Left hindlimb (tissue), 1 donor: Measurements from ENCODE around the gene OR10K2.
"Not testable (repeated sequence)": the region's sequence is repeated elsewhere in the genome, so short reads cannot be mapped to it uniquely, and the experiment has no call there.

Source experiments
- DNase-seq: peaks from one replicate; pipeline ENCODE4 v3.0.0-alpha.2; 2018

OR10K2 gene, protein sequence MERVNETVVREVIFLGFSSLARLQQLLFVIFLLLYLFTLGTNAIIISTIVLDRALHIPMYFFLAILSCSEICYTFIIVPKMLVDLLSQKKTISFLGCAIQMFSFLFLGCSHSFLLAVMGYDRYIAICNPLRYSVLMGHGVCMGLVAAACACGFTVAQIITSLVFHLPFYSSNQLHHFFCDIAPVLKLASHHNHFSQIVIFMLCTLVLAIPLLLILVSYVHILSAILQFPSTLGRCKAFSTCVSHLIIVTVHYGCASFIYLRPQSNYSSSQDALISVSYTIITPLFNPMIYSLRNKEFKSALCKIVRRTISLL

DNA sequence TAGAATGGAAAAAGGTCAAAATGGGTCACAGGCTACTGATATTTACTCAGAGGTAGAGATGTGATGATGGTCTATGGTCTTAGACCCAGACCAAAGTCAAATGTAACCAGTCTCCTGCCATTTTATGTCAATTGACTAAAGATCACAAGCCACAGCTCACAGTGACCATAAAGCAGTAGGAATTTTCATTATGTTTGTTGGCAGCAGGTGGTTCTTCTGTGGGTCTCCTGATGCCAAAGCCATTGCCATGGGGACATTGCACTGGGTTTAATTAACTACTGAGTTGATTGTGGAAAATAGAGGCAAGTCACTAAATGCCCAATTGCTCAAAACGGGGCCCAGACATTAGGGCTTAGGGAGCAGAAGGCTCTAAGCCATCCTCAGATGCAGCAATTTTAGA, at the start of gene OR10K2:
TSS of gene OR10K2 (minus strand) at position 101 of the 400 bp plus-strand sequence. CDS start 5,371 bp downstream, outside the sequence.
- no peak for DNase-seq

DNA sequence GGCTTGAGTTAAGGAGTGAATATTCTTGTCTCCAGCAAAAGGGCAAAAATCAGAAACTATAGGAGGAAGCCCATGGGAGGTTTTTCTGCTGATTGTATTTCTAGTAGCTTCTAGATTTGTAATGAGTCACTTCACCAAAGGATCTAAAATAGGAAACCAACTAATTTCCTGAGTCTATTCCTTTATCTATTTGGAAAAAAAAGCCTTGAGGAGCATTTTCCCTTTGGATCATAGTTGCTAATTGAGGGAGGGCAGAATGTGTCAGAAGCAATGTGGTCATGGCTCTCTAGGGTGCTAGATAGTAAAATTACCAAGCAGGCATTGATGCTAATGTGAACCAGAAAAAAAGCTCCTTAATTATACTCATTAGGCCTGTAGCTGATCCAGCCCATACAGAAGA, 45.9 kb upstream of the OR10K2 start, which contains the start of gene OR10R2:
TSS of gene OR10R2 (plus strand) at position 301 of the 400 bp plus-strand sequence. CDS start 106 bp downstream, outside the sequence.
- DNase-seq = no peak

DNA sequence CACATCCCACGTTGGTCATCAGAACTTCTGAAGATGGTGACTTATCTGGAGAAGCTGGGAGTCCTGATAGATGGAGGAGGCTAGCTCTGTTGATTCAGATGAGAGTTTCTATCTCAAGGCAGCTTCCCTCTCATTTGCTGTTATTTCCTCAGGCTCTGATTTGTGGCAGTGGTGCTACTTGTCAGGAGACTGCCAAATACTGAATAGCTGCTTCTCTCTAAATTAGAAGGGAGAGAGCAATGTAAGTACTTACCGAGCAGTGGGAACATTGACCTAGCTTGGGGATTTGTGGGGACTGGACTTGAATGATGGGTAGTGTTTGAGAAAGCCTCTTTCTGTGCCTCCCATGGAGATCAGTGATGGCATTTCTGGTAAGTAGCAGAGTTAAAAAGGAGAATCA, 35.5 kb upstream of the OR10K2 start, which contains the start of gene OR10K1:
TSS of gene OR10K1 (plus strand) at position 301 of the 400 bp plus-strand sequence. CDS start 3,728 bp downstream, outside the sequence.
- no peak for DNase-seq

DNA sequence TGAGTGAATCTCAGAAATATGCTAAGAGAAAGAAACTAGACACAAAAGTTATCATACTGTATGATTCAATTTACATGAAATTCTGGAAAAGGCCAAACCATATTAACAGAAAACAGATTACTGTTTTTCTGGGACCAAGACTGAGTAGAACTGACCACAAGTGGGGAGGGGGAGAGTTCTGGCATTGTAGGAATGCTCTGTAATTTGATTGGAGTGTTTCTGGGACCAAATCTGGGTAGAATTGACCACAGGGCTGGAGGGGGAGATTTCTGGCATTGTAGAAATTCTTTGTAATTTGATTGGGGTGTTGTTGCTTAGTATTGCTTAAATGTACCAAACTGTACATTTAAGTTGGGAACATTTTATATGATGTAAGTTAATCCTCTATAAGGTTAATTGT, 32.2 kb upstream of the OR10K2 start:
- DNase-seq = no peak

DNA sequence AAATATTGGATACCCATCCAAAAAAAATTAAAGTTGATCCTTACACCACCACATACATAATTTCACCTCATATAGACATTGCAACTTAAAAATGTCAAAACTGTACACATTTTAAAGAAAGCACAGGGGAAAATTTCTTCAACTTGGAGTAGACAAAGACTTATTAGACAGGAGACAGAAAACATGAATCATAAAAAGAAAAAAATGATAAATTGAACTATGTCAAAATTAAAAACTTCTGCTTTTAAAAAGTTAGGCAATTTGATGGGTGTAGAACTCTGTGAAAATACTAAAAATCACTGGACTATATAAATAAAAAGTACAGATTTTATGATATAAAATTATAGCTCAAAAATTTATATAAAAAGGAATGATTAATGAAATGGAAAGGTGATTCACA, 31.2 kb upstream of the OR10K2 start:
- no peak for DNase-seq

DNA sequence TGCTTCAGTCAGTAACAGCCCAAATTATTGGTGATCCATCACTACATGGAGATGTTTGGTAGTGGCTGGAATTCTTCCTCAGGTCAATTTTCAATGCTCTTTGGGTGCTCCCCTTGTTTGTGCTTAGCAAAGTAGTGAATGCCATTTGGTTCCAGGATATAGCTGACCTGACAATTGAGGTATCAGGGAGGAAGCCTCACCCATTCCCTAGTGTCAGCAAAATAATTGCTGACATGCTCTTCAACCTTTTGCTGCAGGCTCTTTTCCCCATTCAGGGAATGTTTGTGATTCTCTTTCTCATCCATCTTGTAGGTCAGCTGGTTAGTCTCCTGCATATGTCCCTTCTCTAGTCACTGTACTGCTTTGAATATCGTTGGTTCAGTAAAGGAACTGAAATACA, 28.5 kb upstream of the OR10K2 start:
- no peak for DNase-seq

DNA sequence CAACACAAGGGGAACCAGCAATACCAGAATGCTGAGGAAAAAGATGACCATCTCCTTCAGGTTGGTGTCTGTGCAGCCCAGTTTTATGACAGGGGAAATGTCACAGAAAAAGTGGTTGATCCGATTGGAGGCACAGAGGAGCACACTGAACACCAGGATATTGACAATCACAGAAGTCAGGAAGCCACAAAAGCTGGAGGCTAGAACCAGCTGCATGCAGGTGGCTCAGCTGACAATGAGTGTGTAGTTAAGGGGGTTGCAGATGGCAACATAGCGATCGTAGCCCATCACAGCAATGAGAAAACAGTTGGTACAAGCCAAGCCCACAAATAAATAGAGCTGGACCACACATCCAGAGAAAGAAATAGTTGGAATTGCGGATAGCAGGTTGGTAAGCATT, 19.3 kb upstream of the OR10K2 start:
- DNase-seq = no peak

DNA sequence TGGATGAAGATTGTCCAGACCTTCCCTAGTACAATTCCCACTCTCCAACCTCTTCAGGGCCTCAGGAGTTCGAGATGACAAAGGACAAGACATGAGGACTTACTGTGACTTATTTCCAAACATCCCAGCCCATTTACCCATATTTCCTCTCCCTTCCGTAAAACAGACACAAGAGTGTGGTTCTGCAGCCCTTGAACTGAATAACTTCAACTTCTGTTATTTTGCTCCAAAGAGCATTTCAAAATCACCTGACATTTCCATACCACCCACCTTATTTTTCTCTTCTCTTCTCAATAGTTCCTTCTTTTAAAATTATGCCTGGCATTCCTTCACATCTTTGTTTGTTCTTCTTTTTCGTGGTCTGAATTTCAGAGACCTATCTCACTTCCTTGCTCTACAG, 8.7 kb upstream of the OR10K2 start:
- DNase-seq = no peak

DNA sequence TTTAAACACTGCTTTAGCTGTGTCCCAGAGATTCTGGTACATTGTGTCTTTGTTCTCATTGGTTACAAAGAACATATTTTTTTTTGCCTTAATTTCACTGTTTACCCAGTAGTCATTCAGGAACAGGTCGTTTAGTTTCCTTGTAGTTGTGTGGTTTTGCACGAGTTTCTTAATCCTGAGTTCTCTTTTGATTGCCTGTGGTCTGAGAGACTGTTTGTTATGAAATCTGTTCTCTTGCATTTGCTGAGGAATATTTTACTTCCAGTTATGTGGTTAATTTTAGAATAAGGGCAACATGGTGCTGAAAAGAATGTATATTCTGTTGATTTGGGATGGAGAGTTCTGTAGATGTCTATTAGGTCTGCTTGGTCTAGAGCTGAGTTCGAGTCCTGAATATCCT, 4.1 kb upstream of the OR10K2 start:
- DNase-seq = not testable (repeated sequence)

DNA sequence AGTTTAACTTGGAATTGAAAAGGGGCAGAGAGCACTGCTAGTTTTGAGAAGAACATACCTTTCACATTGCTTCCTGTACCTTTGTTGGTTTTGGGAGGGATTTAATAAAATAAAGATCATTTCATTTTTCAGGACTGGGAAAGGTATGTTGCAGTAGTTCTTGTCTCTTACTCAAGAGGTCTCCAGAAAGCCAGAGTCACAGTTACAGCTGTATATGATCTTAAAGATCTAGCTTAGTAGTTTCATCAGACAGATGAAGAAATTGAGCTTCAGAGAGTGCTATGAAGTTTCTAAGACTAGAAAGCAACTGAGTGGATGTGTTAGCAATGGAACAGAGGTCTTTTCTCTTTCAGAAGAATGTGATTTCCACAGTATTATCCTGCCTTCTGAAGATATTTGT, 1.0 kb downstream of the OR10K2 start:
- no peak for DNase-seq

DNA sequence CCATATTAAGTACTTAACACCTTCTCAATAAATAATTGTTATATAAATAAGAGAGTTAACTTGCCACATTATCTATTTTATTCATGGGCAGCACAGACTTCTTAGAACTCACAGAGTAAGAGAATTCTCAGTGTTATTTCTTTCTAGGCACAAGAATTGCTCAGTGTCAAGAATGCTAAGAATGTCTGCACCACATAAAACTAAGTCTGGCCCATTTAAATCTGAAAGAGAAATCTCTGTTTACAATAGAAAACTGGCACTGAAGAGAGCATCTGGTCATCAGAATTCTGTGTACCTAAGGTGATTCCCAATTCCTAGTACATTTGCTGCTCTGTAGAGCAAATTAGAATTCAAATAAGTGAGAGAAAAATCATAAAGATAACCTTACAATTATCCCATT, 3.8 kb downstream of the OR10K2 start:
- no peak for DNase-seq

DNA sequence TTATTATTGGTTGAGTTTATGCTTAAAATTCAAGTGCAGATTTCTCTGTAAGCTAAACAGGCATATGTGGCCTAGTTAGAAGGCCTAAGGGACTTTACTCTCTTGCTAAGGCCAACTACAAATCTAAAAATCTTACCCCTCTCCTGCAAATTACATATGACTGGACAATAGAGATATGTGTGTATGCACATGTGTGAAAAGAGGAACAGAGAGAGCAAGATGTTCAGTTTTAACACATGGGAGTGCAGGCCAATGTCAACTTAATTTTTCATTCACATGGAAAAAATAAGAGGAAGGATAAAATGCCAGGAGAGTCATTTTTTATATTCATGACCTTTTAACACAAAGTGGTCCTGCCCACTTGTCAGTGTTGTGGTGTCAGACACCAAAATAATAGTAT, 8.5 kb downstream of the OR10K2 start:
- no peak for DNase-seq

DNA sequence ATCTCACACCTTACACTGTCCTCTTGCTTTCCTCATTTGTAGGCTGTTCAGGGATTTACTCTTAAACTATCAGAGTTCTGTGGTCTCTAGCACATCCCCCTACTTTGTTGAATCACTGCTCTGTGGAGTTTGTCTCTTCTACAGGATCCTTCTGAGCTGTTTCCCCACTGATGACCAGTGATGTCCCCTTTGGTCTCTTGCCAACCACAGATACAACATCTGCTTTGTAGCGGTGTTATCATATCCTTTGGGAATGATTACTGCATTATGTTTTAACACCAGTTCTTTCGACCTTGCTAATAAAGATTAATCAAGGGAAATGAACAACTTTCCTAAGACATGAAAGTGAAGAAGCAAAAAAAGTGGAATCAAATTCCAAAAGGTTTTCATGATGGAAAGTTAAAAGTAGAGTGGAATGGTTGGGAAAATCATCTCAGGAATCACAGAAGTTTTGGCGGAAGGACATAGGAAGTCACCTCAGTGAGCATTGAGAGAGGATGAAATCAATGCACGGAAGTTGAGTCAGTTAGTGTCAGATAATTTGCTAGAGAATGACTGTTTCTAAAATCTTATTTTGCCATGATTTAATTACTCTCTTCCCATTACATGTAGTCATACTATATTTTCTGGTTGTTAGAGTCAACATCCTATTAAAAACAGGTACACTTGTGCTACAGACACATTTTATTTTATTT, 11.2 kb downstream of the OR10K2 start:
- DNase-seq = no peak

DNA sequence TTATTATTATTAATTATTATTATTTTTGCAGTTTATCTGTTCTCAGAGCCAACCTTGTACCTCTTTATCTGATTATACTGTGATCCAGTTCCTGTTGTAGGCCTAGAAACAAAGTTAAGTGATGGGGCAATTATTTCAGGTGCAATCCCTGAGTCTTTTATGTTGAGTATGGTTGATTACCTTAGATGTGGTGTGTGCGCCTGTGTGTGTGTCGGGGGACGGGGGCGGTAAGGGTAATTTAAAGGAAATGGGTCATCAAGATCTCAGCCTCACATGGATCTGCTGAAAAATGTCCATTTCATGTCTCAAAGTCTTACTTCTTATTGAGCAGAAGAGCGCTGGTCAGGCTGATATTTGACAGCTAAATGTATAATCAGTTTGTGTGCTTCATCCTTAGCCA, 18.9 kb downstream of the OR10K2 start:
- no peak for DNase-seq

DNA sequence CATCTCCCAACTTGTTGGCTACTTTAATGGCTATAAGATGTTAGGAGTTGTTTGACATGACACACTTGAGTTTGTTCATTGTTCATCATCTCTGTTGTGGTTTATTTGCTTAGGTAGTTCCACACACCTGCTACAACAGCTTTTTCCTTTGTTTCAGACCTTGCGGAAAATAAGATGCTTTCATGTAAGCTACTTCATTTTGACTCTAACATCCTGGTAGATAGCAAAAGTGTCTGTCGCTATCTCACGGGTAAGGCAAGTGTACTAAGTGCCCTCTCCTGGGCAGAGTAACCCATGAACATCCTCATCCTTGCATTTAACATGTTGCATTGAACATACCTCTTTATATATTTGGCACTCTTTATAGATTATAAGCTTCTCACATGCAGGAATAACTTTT, 25.2 kb downstream of the OR10K2 start:
- DNase-seq = no peak

DNA sequence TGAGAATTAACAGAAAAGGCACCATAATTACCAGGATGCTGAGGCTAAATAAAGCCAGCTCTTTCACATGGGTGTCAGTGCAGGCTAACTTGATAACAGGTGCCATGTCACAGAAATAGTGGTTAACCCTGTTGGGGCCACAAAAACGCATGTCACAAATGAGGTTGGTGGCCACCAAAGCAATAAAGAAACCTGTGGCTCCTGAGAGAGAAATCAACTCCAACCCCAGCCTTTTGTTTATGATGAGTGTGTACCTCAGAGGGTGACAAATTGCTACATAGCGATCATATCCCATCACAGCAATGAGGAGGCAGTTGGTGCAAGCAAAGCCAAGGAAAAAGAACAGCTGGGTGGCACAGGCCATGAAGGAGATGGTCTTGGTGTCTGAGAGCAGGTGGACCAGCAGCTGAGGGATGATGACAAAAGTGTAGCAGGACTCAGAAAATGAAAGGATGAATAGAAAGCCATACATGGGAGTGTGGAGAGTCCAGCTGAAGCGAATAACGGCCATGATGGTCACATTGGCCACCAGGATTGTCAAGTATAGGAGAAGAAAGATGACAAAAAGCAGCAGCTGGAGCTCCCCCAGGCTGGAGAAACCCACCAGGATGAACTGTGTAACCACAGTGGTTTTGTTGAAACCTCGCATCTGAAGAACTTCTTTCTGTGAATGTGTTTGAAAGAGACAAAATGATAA, 27.1 kb downstream of the OR10K2 start, which contains the start of gene OR10T2:
TSS of gene OR10T2 (minus strand) at position 649 of the 697 bp plus-strand sequence. CDS start at position 649, 0 bp downstream.
- DNase-seq = no peak

DNA sequence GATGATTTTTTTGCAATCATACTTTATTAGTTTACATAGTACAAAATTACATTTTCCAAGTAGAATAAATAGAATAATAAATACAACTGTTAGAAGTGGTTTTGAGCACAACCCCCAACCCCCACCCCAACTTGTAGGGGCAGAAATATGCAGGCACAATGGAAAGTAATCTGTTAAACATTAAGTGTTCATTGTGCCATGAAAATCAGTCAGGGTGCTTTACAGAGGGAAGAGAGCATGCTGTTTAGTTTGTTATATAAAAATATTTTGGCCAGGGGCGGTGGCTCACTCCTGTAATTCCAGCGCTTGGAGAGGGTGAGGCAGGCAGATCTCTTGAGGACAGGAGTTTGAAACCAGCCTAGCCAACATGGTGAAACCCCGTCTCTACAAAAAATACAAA, 29.4 kb downstream of the OR10K2 start:
- DNase-seq = no peak

DNA sequence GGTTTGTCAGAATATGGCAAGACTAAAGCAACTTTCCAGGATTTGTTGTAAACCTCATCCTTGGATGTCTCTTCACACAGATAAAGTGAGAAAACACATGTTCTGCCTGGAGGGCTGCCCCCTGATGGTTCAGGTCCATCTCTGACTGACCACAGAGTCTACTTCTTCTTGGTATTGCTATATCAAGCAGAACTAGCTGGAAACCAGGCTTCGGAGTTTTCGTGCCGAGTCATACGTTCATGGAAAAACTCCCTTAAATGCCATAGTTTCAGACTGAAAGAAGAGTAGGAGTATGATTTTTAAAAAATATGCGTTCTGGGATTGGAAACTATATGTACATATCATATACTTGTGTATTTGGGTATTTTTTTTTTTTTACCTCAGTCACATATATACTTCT, 32.6 kb downstream of the OR10K2 start:
- no peak for DNase-seq

DNA sequence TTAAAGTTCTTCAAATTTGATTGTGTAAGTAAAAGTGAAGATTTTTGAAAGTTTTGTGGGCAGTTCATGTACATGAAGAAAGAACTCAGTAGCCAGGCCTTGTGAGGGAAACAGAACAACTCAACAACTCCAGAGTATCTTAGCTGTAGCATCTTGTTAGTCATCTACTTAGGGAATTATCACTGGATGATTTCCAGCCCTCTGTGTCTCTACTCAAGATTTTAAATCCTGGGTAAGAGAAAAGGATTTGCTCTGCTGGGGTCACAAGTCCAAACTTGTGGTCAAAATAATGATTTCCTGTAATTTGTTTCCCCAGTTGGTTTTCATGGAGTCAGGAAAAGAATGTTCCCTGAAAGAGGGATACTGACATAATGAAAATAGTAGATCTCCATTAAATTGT, 34.9 kb downstream of the OR10K2 start:
- no peak for DNase-seq

DNA sequence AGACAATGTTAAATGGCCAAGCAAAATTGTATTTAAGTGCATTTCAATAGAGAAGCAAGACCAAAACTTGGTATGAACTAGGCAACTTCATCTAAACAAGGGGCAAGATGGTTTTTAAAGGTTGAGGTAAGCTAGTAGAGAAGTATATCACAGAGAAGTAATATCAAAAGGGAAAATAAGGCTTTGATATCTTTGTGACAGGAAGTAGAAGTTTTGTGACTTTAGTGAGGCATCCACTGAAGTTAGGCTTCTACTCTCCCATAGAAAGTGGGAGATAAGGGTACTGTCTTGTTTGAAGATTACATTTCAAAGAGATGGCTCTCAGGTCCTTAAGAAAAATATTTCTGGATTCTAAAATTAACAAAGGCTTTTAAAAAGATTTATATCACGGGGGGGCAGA, 35.7 kb downstream of the OR10K2 start:
- DNase-seq = no peak

DNA sequence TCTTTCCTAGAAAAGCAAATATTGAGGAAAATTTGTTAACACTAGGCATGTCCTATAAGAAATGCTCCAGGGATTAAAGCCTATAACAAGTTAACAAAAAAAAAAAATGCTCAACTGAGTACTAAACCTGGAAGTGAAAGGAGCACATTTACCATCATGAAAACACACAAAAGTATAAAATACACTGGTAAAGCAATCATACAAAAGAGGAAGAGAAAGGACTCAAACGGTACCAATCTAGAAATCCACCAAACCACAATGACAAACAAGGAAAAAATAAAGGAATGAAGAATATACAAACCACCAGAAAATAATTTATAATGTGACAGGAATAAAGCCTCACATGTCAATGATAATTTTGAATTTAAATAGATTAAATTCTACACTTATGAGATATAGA, 51.2 kb downstream of the OR10K2 start:
- DNase-seq = no peak

DNA sequence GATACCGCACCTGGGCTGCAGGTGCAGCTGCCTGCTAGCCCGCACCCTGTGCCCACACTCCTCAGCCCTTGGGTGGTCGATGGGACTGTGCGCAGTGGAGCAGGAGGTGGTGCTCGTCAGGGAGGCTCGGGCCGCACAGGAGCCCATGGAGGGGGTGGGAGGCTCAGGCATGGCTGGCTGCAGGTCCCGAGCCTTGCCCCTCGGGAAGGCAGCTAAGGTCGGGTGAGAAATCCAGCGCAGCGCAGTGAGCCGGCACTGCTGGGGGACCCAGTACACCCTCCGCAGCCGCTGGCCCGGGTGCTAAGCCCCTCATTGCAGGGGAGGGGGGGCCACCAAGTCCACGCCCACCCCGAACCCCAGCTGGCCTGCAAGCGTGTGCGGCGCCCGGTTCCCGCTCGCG, 51.9 kb downstream of the OR10K2 start:
- DNase-seq = not testable (repeated sequence)

DNA sequence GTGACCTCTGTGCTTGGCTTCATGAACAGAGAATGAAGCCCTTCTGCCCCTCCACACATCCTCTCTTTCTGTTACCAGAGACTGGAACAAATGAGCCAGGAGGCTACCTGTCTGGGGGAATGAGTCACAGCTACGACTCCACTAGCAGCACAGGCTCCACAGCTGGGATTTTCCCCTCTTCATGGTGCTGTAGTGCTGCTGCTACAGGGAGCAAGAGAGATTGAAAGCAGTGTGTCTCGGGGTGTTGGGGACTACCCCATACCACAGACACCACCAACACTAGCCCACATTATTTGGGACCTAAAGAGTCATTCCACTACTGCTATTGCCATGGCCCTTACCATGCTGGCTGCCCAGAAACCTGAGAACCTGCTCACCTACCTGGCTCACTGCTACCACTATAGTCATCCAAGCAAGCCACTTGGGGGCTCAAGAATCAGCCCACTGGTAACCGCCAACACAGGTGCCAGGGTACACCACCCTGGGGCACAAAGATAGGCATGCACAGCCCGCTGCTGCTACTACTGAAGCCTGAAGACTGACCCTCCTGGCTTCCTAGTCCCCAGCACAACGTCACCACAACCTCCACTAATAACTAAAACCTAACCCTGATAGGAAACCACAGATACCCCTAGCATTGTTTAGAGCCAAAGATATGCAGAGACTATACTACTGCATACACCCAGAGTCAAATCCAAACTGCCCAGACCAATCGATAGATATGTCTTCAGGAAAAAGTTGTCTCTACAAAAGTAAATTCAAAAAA, 54.7 kb downstream of the OR10K2 start:
- no peak for DNase-seq
